A549 (cell line): ENCODE results near the gene MRPL12. TPM values are rescaled to one million over a fixed set of nuclear protein-coding genes. Genes with fewer than 3 reads are reported as not detected.

ENCODE experiments used
- ATAC-seq, 2 experiments: fragments of 200-7000 bp in 1 of 2; fragments of >200 bp in 1 of 2; cut with Nextera tagmentation in 1 of 2; cut with Tn5 transposase in 1 of 2; 3 replicates each; pipeline versions ENCODE4 v1.8.0 to v1.9.1; 2018 to 2020; ENCODE audit warnings: mild to moderate bottlenecking in 1 of 2, moderate library complexity in 1 of 2
- CTCF ChIA-PET: fragments of 300-600 bp; sonication (Branson Sonifier 250); formaldehyde crosslinking; extraction: SDS; loops from one replicate; lab custom pipeline; 2021; ENCODE audit warnings: antibody characterized with exemption, inconsistent platforms; lab: Yijun Ruan, JAX
- POLR2A ChIA-PET: fragments of 350-600 bp; formaldehyde crosslinking; extraction: SDS; loops from one replicate; lab custom pipeline; 2021; ENCODE audit warnings: antibody characterized with exemption, inconsistent platforms; lab: Yijun Ruan, JAX
- DNase-seq, 2 experiments: peaks; one replicate each; pipeline versions ENCODE4 v3.0.0 to v3.0.0-alpha.2; 2011 to 2016; ENCODE audit warnings: low read depth in 1 of 2, low spot score in 1 of 2
- FAIRE-seq: peaks from 2 replicates; lab custom pipeline; 2011; peaks lifted over from hg19 to GRCh38; lab: Jason Lieb, UNC
- H3K27ac ChIP-seq, 2 experiments: fragments of >200 bp; sonication (Bioruptor Twin); formaldehyde crosslinking; 3 replicates each; pipeline ENCODE4 v1.5.1; 2016 to 2017
- H3K4me1 ChIP-seq: fragments of >200 bp; sonication (Bioruptor Twin); formaldehyde crosslinking; 3 replicates; pipeline ENCODE4 v1.6.1; 2016
- H3K4me2 ChIP-seq: fragments of >200 bp; sonication (Bioruptor Twin); formaldehyde crosslinking; 3 replicates; pipeline ENCODE4 v1.6.1; 2016
- H3K4me3 ChIP-seq: fragments of >200 bp; sonication (Bioruptor Twin); formaldehyde crosslinking; 3 replicates; pipeline ENCODE4 v1.5.1; 2016
- H3K9me3 ChIP-seq: fragments of >200 bp; sonication (Bioruptor Twin); formaldehyde crosslinking; 3 replicates; pipeline ENCODE4 v1.6.1; 2016
- BCL3 ChIP-seq: fragments of >200 bp; sonication (Bioruptor Twin); formaldehyde crosslinking; IDR thresholded peaks from 3 replicates; pipeline ENCODE4 v1.6.1; 2016
- BHLHE40 ChIP-seq: IDR thresholded peaks from 2 replicates; pipeline ENCODE4 v1.6.1; 2012; ENCODE audit warnings: low read depth, low read length, inconsistent platforms
- CBX8 ChIP-seq: fragments of 200-600 bp; sonication (generic); IDR thresholded peaks from 2 replicates; pipeline ENCODE4 v1.6.1; 2016
- CEBPB ChIP-seq, 2 experiments: fragments of >200 bp in 1 of 2; sonication (Bioruptor Twin) in 1 of 2; formaldehyde crosslinking in 1 of 2; IDR thresholded peaks; 2 replicates each; pipeline ENCODE4 v1.6.1; 2012 to 2016
- CHD4 ChIP-seq: fragments of 200-600 bp; sonication (generic); IDR thresholded peaks from 2 replicates; pipeline ENCODE4 v1.6.1; 2016; ENCODE audit warnings: antibody characterized with exemption, mild to moderate bottlenecking, borderline replicate concordance
- CTCF ChIP-seq: fragments of >200 bp; sonication (Bioruptor Twin); formaldehyde crosslinking; IDR thresholded peaks from 3 replicates; pipeline ENCODE4 v1.5.1; 2016
- E2F6 ChIP-seq: IDR thresholded peaks from 2 replicates; pipeline ENCODE4 v1.6.1; 2012; ENCODE audit warnings: low read depth, borderline replicate concordance
- EHF ChIP-seq: fragments of 250-450 bp; sonication (Bioruptor Pico); IDR thresholded peaks from 2 replicates; pipeline ENCODE4 v1.5.0; 2020; ENCODE audit warnings: mild to moderate bottlenecking
- FOSL2 ChIP-seq, 2 experiments: fragments of 450-650 bp in 1 of 2; fragments of >200 bp in 1 of 2; sonication (Bioruptor Twin) in 1 of 2; formaldehyde crosslinking; IDR thresholded peaks; 2 replicates each; pipeline versions ENCODE4 v1.5.0 to v1.6.1; 2016 to 2020; ENCODE audit warnings: mild to moderate bottlenecking in 1 of 2, moderate library complexity in 1 of 2
- FOXS1 ChIP-seq: fragments of 250-450 bp; sonication (Bioruptor Pico); IDR thresholded peaks from 2 replicates; pipeline ENCODE4 v1.5.0; 2020; ENCODE audit warnings: mild to moderate bottlenecking, moderate library complexity
- GATA3 ChIP-seq: IDR thresholded peaks from 2 replicates; pipeline ENCODE4 v1.6.1; 2012; ENCODE audit warnings: borderline replicate concordance
- HDAC2 ChIP-seq: fragments of 200-600 bp; sonication (generic); IDR thresholded peaks from 2 replicates; pipeline ENCODE4 v1.6.1; 2016
- HOXA7 ChIP-seq: fragments of 250-450 bp; sonication (Bioruptor Pico); IDR thresholded peaks from 2 replicates; pipeline ENCODE4 v1.5.0; 2020; ENCODE audit warnings: mild to moderate bottlenecking, moderate library complexity
- HOXB13 ChIP-seq: fragments of 250-450 bp; sonication (Bioruptor Pico); IDR thresholded peaks from 2 replicates; pipeline ENCODE4 v1.5.0; 2020; ENCODE audit warnings: low read depth, mild to moderate bottlenecking, moderate library complexity
- HOXB5 ChIP-seq: fragments of 250-450 bp; sonication (Bioruptor Pico); IDR thresholded peaks from 2 replicates; pipeline ENCODE4 v1.5.0; 2020; ENCODE audit warnings: mild to moderate bottlenecking, moderate library complexity
- KDM1A ChIP-seq: fragments of 200-600 bp; sonication (generic); IDR thresholded peaks from 2 replicates; pipeline ENCODE4 v1.6.1; 2016; ENCODE audit warnings: low read depth, mild to moderate bottlenecking
- KDM5A ChIP-seq: fragments of 200-600 bp; sonication (generic); IDR thresholded peaks from 2 replicates; pipeline ENCODE4 v1.6.1; 2016; ENCODE audit warnings: antibody characterized with exemption, mild to moderate bottlenecking
- MAZ ChIP-seq: fragments of 150-350 bp; IDR thresholded peaks from 2 replicates; pipeline ENCODE4 v1.6.1; 2014; ENCODE audit warnings: antibody characterized with exemption, low read depth, low read length, borderline replicate concordance
- NFE2L2 ChIP-seq: fragments of 150-350 bp; conservative IDR thresholded peaks from 2 replicates; pipeline ENCODE4 v1.6.1; 2014; ENCODE audit warnings: low read length
- NPAS2 ChIP-seq: fragments of 250-450 bp; sonication (Bioruptor Pico); IDR thresholded peaks from 2 replicates; pipeline ENCODE4 v1.8.0; 2022; ENCODE audit warnings: mild to moderate bottlenecking, moderate library complexity, borderline replicate concordance
- NR3C1 ChIP-seq: fragments of >200 bp; sonication (Bioruptor Twin); formaldehyde crosslinking; IDR thresholded peaks from 3 replicates; pipeline ENCODE4 v1.6.1; 2017
- PBX3 ChIP-seq: IDR thresholded peaks from 2 replicates; pipeline ENCODE4 v1.6.1; 2012
- PHF8 ChIP-seq: fragments of 200-600 bp; sonication (generic); IDR thresholded peaks from 2 replicates; pipeline ENCODE4 v1.6.1; 2016; ENCODE audit warnings: low read depth, mild to moderate bottlenecking, antibody characterized with exemption, moderate library complexity, borderline replicate concordance
- POLR2A ChIP-seq: IDR thresholded peaks from 2 replicates; pipeline ENCODE4 v1.6.1; 2012; ENCODE audit warnings: mild to moderate bottlenecking, low read length
- POLR2AphosphoS2 ChIP-seq: conservative IDR thresholded peaks from 2 replicates; pipeline ENCODE4 v1.6.1; 2012; ENCODE audit warnings: low read length, improper control_type of control experiment, inconsistent platforms
- RAD21 ChIP-seq, 2 experiments: fragments of >200 bp in 1 of 2; sonication (Bioruptor Twin) in 1 of 2; formaldehyde crosslinking in 1 of 2; IDR thresholded peaks in 1 of 2; conservative IDR thresholded peaks in 1 of 2; 2 replicates in 1 of 2; 3 replicates in 1 of 2; pipeline ENCODE4 v1.6.1; 2012 to 2018; ENCODE audit warnings: inconsistent platforms in 1 of 2
- RNF2 ChIP-seq: fragments of 200-600 bp; sonication (generic); IDR thresholded peaks from 2 replicates; pipeline ENCODE4 v1.6.1; 2016; ENCODE audit warnings: low read depth, mild to moderate bottlenecking, antibody characterized with exemption, moderate library complexity, borderline replicate concordance
- SMC3 ChIP-seq: fragments of >200 bp; sonication (Bioruptor Twin); formaldehyde crosslinking; IDR thresholded peaks from 3 replicates; pipeline ENCODE4 v1.6.1; 2018; ENCODE audit warnings: inconsistent platforms
- TFCP2L1 ChIP-seq: fragments of 250-450 bp; sonication (Bioruptor Pico); IDR thresholded peaks from 2 replicates; pipeline ENCODE4 v1.5.0; 2021; ENCODE audit warnings: mild to moderate bottlenecking
- TP53 ChIP-seq: fragments of 250-450 bp; sonication (Bioruptor Pico); IDR thresholded peaks from 2 replicates; pipeline ENCODE4 v1.5.0; 2021; ENCODE audit warnings: mild to moderate bottlenecking, moderate library complexity
- USF2 ChIP-seq: fragments of 450-650 bp; IDR thresholded peaks from 2 replicates; pipeline ENCODE4 v1.6.1; 2014; ENCODE audit warnings: antibody characterized with exemption
- ZNF302 ChIP-seq: fragments of 250-450 bp; sonication (Bioruptor Pico); IDR thresholded peaks from 2 replicates; pipeline ENCODE4 v1.9.0; 2021; ENCODE audit warnings: inconsistent platforms, mild to moderate bottlenecking, moderate library complexity
- WGBS: methylation state at CpG from one replicate; pipeline ENCODE4 v1.1.6; 2017; ENCODE audit errors: missing lambda C conversion rate; 5-methylcytosine and 5-hydroxymethylcytosine counted together
- polyA plus RNA-seq, 4 experiments: library from polyadenylated mRNA; depleted of rRNA in 3 of 4; stranded (reverse); fragments of >200 nt; fragmentation: RNase III in 1 of 4; extraction: RNeasy Plus Mini Kit Qiagen cat#74134 plus additional on column Dnase treatment in 1 of 4; gene quantifications; 2 replicates in 3 of 4; 3 replicates in 1 of 4; pipeline ENCODE4 v1.2.3, GENCODE V29; 2011 to 2017
- TF ChIP-seq, protein P1 (sequence below): IDR thresholded peaks from 2 replicates; pipeline ENCODE4 v1.6.1; 2012
- TF ChIP-seq, protein P2 (sequence below): fragments of 150-350 bp; IDR thresholded peaks from 2 replicates; pipeline ENCODE4 v1.6.1; 2014; ENCODE audit warnings: low read depth, mild to moderate bottlenecking, low read length

Gene MRPL12
- polyA plus RNA-seq, 2 of the 4 experiments (the other 2 are of a cell fraction), result 161 to 215 TPM

- DNase-seq (peak; percentile 61 to 64), FAIRE-seq (no peak), ATAC-seq (peak; percentile 57 to 69)
- peak overlapping the region; percentile 99 for H3K4me3 ChIP-seq
- H3K4me1 ChIP-seq, result peaks cover 22% of the 10 kb centered on the region
- H3K4me2 ChIP-seq, result peak overlapping the region; percentile 89
- peak overlapping the region; percentile 97 to 99 for H3K27ac ChIP-seq
- whole genome bisulfite sequencing, result 66% methylated on average over 26 of the region's 30 CpGs
- ChIA-PET POLR2A (interaction anchor here (0.6 to 1.5 kb wide), 7 partner anchors 10 to 169 kb away, joined by 3 to 8 read pairs (median 3); partner anchors contain the start of genes ARL16 and HGS), CTCF (interaction anchor here (0.5 to 2.7 kb wide), 6 partner anchors 10 to 180 kb away, joined by 3 to 20 read pairs (median 4); no protein-coding TSS in a partner anchor)
- no peaks in the 10 kb centered on the region for H3K9me3 ChIP-seq
- no peak for TF ChIP-seq CEBPB (IDR thresholded peaks at IDR 0.05)
- TF ChIP-seq MAZ, result no peak
- TF ChIP-seq NFE2L2, result no peak
- TF ChIP-seq PHF8, result no peak
- peak; percentile 51 for TF ChIP-seq TP53
- no peak for TF ChIP-seq FOSL2 (IDR thresholded peaks at IDR 0.05)
- no peak; the same call in 1 of the 2 replicates for TF ChIP-seq FOSL2 (CRISPR knock-in tag; IDR thresholded peaks at IDR 0.05)
- TF ChIP-seq SMC3, result no peak
- no peak for TF ChIP-seq RNF2
- peak; percentile 53 for TF ChIP-seq POLR2A
- TF ChIP-seq NPAS2 (CRISPR knock-in tag), result peak; percentile 55; the same call in 1 of the 2 replicates
- TF ChIP-seq BHLHE40, result no peak
- peak; percentile 94 for TF ChIP-seq EHF (CRISPR knock-in tag)
- no peak for TF ChIP-seq GATA3
- TF ChIP-seq ZNF302 (CRISPR knock-in tag), result peak; percentile 88; the same call in 1 of the 2 replicates
- TF ChIP-seq POLR2AphosphoS2, result no peak
- TF ChIP-seq CBX8, result no peak
- TF ChIP-seq NR3C1, result no peak
- peak; percentile 97 for TF ChIP-seq E2F6
- no peak for TF ChIP-seq CHD4
- peak; percentile 88; the same call in 1 of the 2 replicates for TF ChIP-seq TFCP2L1 (CRISPR knock-in tag)
- TF ChIP-seq, protein P1, sequence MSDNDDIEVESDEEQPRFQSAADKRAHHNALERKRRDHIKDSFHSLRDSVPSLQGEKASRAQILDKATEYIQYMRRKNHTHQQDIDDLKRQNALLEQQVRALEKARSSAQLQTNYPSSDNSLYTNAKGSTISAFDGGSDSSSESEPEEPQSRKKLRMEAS, result peak; percentile 100
- TF ChIP-seq, protein P2, sequence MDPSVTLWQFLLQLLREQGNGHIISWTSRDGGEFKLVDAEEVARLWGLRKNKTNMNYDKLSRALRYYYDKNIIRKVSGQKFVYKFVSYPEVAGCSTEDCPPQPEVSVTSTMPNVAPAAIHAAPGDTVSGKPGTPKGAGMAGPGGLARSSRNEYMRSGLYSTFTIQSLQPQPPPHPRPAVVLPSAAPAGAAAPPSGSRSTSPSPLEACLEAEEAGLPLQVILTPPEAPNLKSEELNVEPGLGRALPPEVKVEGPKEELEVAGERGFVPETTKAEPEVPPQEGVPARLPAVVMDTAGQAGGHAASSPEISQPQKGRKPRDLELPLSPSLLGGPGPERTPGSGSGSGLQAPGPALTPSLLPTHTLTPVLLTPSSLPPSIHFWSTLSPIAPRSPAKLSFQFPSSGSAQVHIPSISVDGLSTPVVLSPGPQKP, result no peak
- TF ChIP-seq USF2, result no peak
- peak; percentile 98 for TF ChIP-seq HOXB13 (CRISPR knock-in tag)
- no peak for TF ChIP-seq HDAC2
- TF ChIP-seq CTCF, result no peak
- peak; percentile 67; the same call in 1 of the 2 replicates for TF ChIP-seq HOXA7 (CRISPR knock-in tag)
- no peak for TF ChIP-seq PBX3
- no peak for TF ChIP-seq KDM1A
- TF ChIP-seq RAD21 (conservative IDR thresholded peaks at IDR 0.05 in 1 of 2, IDR thresholded peaks at IDR 0.05 in 1 of 2), result no peak
- peak; percentile 92; the same call in 1 of the 2 replicates for TF ChIP-seq HOXB5 (CRISPR knock-in tag)
- TF ChIP-seq KDM5A, result no peak
- no peak for TF ChIP-seq BCL3
- TF ChIP-seq FOXS1 (CRISPR knock-in tag), result peak; percentile 87
Observed at GRCh38 chr17:81665205-81666091, 37.7 kb upstream of the MRPL12 start.
